Stimulated activated naive CD4-positive, alpha-beta T cell (primary cell): ENCODE measurements around the gene TRPV4.

Experiments used
- DNase-seq, 6 experiments: peaks; one replicate each; lab custom pipeline; 2025; lab: John Stamatoyannopoulos, UW

The TRPV4 gene

DNA sequence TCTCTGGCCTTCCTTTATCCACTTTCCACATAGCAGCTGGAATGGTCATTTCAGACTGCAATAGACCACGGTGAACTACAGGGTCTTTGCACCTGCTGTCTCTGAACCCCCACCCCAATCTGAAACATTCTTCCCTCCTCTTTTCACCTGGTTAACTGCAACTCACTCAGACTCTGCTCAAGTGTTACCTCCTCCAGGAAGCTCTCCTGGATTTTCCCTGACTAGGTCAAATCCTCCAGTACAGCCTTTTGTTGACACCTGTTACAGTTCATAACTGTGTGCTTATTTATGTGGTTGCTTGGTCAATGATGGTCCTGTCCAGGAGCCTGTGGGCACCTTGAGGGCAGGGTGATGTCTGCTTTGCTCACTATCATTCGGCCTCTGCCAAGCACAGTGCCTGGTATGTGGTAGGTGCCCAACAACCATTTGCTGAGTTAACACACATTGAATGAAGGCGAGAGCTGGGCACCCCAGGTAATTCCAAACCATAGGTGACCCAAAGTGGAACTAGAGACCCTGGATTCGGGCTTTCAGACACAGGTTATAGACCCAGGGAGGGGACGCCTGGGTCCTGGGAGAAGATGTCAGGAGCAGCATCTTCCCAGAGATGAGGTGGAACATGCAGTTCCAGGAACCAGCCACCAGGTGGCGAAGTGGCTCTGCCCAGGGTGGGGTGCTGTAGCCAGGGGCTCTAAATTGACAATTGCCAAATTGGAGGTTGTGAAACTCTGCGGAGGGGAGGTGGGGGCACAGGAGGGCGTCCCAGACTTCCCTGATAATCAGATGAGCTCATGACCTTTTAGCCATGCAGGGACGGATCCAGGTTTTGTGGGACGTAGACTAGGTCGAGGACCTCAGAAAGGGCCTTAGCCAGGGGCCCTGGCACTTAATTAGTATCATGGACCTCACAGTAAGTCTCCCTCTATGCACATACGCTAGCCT, 28.1 kb downstream of the TRPV4 start:
- peak; percentile 10 to 64 (median 58) for DNase-seq

GRCh38 chr12:109803678-109804077, 29.5 kb downstream of the TRPV4 start:
- DNase-seq: no peak

DNA sequence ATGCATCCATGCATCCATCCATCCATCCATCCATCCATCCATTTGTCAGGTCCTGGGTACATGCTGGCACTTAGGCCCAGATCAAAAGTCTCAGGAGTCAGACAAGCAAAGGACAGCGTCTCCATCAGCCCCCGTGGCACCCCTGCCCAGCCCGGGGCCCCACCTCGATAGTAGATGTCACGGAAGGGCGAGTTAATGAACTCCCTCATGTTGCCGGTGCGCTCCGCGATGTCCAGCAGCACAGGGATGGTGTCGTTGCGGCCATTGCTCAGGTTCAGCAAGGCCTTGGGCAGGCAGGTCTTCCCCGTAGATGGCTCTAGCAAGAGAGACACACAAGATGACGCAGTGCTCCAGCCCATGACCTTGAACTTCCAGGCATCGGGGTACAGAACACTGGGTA, 30.4 kb downstream of the TRPV4 start:
- DNase-seq: no peak

DNA sequence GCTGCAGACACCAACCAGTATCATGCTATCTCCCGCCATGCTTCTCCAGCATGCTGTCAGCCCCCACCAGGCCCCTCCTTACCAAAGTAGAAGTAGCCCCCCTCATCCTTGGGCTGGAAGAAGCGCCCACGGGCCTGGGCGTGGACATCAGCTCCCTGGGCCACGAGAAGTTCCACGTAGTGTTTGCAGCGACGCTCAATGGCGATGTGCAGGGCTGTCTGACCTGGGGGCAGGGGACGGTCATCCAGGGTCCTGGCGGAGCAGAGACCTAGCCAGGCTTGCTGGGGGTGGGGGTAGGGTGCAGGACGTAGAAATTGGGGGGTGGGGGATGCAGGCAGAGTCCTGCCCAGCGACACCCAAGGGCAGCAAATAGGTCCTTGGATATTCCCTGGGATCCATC, 32.7 kb downstream of the TRPV4 start:
- DNase-seq: no peak

- DNase-seq: no peak
Measured at GRCh38 chr12:109798691-109799090, 34.5 kb downstream of the TRPV4 start.

GRCh38 chr12:109797905-109798669, 35.1 kb downstream of the TRPV4 start:
- no peak for DNase-seq

DNA sequence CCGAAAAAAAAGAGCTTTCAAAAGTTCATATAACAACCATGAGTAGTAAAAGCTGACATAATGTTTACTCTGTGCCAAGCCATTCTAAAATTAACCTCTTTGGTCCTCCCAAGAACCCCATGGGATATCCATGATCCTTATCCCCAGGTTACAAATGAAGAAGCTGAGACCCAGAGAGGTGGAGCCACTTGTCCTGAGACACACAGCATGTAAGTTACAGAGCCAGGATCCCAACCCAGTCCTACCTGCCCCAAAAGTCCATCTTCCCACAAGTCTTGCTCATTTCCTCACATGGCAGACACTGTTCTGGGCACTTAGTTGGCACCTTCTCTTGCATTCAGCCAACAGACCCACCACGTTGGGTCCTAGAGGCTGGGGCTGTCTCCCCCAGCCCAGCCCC, 37.1 kb downstream of the TRPV4 start:
- no peak for DNase-seq

DNA sequence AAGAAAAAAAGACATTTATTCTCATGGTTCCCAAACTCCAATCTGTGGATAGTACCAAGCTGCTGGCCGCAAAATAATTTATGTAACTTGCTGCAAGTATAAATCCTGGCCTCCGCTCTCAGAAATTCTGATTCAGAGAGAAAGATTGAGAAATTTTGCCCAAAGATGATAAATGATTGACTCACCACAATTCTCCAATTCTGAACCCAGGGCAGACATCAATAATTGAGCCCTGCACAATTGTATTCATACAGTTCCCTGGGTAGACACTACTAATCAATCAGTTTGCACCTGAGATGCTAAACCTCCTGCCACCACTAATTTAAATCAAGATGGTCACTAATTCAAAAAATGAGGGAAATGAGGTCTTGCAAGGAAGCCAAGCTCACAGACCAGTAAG, 38.2 kb downstream of the TRPV4 start:
- no peak for DNase-seq

- DNase-seq: no peak
Measured at GRCh38 chr12:109793826-109794501, 39.2 kb downstream of the TRPV4 start.

DNA sequence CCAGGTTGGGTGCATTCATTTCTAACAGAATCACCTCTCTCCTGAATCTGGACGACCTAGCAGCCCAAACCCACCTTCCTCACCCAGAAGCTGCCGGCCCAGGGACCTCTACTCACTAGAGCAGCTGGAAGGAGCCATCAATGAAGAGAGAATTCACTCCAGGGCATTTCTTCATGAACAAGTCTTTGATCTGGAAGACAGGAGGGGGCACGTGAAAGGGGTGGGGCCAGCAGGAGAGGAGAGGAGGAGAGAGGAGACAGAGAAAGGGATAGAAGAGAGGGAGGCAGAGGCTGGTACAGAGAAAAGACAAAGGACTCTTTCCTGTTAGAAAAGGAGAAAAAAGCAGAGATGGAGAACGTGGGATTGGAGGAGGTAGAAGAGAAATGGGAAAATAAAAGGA, 39.8 kb downstream of the TRPV4 start:
- DNase-seq: no peak

GRCh38 chr12:109792992-109793391, 40.2 kb downstream of the TRPV4 start:
- DNase-seq: no peak

DNA sequence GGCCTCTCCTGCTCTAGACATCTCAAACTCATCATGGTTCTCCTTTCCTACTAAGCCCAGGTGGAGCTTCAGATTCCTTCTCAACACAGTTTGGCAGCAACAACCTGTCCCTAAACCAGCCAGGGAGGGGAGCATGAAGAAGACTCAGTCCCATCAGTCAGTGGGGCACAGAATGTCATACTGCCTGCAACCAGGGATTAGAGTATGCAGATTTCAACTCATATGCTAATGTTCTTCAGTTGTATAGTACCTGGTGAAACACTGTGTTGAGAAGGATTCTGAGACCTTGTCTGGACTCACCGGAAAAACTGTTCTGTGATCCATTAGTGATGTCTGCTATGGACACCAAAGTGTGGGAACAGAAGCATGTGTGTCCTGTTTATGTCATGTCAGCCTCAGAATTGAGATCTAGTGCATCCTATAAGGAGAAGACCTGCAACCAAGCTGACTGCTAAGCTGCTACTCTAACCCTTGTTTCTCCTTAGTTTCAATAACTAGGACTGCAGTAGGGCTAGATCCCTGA, 43.6 kb downstream of the TRPV4 start:
- DNase-seq: no peak

GRCh38 chr12:109786799-109787198, 46.4 kb downstream of the TRPV4 start:
- DNase-seq: no peak

DNA sequence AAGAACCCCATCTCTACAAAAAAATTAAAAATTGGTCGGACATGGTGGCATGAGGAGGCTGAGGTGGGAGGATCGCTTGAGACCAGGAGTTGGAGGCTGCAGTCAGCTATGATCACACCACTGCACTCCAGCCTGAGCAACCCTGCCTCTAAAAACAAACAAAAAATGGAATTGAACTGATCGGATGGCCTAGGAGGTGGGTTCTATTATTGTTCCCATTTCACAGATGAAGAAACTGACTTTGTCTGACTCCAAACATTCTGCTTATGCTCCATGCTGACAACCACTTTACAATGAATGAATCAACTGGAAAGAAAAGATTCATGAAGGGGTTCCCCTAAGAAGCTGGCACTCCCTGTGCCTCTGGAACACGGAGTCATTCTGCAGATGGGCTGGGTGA, 47.3 kb downstream of the TRPV4 start:
- DNase-seq: no peak

- no peak for DNase-seq
Measured at GRCh38 chr12:109783965-109784244, 49.3 kb downstream of the TRPV4 start.

- no peak for DNase-seq
Measured at GRCh38 chr12:109783135-109783964, 49.8 kb downstream of the TRPV4 start.

DNA sequence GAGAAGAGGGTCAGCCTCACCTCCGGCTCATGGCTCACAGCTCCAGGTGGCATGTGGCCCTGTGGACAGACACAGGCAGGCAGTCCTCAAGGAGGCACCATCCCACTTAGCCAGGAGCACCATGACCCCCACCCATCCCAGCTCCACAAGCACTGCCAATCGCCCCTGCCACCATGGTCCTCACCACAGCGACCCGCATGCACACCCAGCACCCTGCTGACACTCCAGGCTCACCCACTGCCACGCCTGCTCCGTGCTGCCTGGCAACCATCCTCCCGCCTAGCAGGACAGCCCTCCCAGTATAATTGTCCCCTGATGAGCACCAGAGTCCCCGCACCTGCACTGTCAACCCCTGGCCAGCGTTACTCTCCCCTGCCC, 50.9 kb downstream of the TRPV4 start:
- DNase-seq: no peak

- no peak for DNase-seq
Measured at GRCh38 chr12:109781668-109782325, 51.4 kb downstream of the TRPV4 start.

DNA sequence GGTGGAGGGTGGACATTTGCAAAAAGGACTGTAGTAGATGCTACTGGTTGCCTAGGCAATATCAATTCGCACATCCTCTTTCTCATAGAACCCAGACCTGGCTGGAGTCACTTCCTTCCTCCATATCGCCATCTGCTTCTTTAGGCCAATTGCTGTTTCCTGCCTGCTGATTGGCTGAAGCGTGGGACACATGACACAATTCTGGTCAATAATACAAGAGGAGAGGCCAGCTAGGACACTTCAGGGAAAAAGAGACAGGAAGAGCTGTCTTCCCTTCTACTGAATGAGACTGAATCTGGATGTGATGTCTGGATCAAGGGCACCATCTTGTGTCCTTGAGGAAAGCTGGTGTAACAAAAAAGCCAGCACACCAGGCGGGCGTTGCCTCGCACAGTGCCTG, 53.8 kb downstream of the TRPV4 start:
- no peak for DNase-seq

DNA sequence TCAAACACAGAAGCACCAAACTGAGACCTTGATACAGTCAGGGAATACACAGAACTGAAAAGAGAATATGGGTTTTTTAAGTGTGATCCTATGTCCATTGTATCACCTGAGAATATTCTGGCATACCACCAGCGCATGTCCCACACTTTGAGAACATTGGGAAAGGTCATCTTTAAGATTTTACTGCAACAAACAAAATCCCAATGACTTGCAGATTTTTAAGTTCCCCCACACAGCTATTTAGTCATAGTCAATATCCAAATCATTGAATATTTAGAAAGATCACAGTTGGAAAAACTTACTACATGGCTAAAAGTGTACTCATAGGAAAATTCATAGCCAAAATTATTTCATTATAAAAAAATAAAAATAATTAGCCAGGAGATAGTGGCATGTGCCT, 54.5 kb downstream of the TRPV4 start:
- DNase-seq: no peak

DNA sequence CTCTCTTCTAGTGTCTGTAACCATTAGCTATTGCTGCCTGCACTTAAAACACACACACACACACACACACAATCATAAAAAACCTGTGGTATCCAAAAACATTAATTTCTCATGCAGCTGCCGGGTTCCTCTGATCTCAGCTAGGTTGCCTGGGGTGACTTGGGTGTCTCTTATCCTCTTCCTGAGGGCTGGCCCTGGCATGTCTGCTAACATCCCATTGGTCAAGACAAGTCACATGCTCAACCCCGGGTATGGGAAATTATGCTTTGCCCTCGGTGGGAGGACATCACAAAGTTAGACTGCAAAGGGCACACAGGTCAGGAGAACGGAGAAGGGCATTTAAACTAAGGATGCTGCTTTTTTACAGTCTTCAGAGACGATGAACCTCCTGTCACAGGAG, 55.7 kb downstream of the TRPV4 start:
- DNase-seq: peak in 4 of 6 experiments; percentile 7 to 50 (median 16)
